Caco-2 (cell line): ENCODE results near the gene CABLES2. TPM values are rescaled to one million over a fixed set of nuclear protein-coding genes. Genes with fewer than 3 reads are reported as not detected.
A peak's percentile ranks its signal among the peaks of the same experiment; 100 is the strongest.

Experiments used
- BruUV-seq: library from RNA; stranded (reverse); fragments of 400-500 nt; replicated peaks from 2 replicates; lab custom pipeline; 2021; lab: Mats Ljungman, UMichigan
- CTCF ChIA-PET: fragments of 300-600 bp; sonication (Branson Sonifier 250); formaldehyde crosslinking; loops from one replicate; lab custom pipeline; 2022; ENCODE audit warnings: antibody characterized with exemption; lab: Charles Lee
- POLR2A ChIA-PET: fragments of 300-600 bp; sonication (Branson Sonifier 250); formaldehyde crosslinking; loops from one replicate; lab custom pipeline; 2022; ENCODE audit warnings: antibody characterized with exemption; lab: Charles Lee
- DNase-seq, 2 experiments: peaks; one replicate each; pipeline versions ENCODE4 v3.0.0 to v3.0.0-alpha.2; 2020 to 2022
- H3K27me3 ChIP-seq: replicated peaks from 2 replicates; pipeline ENCODE4 v1.6.0; 2011; ENCODE audit warnings: low read length; ENCODE audit not compliant: control insufficient read depth, insufficient read depth
- H3K36me3 ChIP-seq: 2 replicates; pipeline ENCODE4 v1.5.1; 2011; ENCODE audit warnings: low read length; ENCODE audit not compliant: control insufficient read depth, insufficient read depth
- H3K4me1 ChIP-seq: fragments of 250-450 bp; sonication (Bioruptor Pico); 2 replicates; pipeline ENCODE4 v1.5.1; 2020; ENCODE audit warnings: mild to moderate bottlenecking
- H3K4me3 ChIP-seq: 2 replicates; pipeline ENCODE4 v1.5.1; 2011; ENCODE audit warnings: low read depth, mild to moderate bottlenecking, control low read depth, low read length
- H3K9me3 ChIP-seq: fragments of 250-450 bp; sonication (Bioruptor Pico); 2 replicates; pipeline ENCODE4 v1.5.1; 2020; ENCODE audit warnings: mild to moderate bottlenecking, moderate library complexity
- H3K27ac Mint-ChIP-seq: one replicate; pipeline ENCODE4 v1.8.0; 2022; ENCODE audit warnings: mixed read lengths; ENCODE audit not compliant: unreplicated experiment
- H3K27me3 Mint-ChIP-seq: one replicate; pipeline ENCODE4 v1.8.0; 2022; ENCODE audit warnings: mixed read lengths; ENCODE audit not compliant: insufficient read depth, unreplicated experiment
- H3K36me3 Mint-ChIP-seq: one replicate; pipeline ENCODE4 v1.8.0; 2022; ENCODE audit warnings: mild to moderate bottlenecking, mixed read lengths; ENCODE audit not compliant: insufficient read depth, unreplicated experiment
- H3K4me1 Mint-ChIP-seq: one replicate; pipeline ENCODE4 v1.8.0; 2022; ENCODE audit warnings: low read depth, mixed read lengths; ENCODE audit not compliant: unreplicated experiment
- H3K4me3 Mint-ChIP-seq: one replicate; pipeline ENCODE4 v1.8.0; 2022; ENCODE audit warnings: mild to moderate bottlenecking, moderate library complexity, mixed read lengths; ENCODE audit not compliant: unreplicated experiment
- H3K9me3 Mint-ChIP-seq: one replicate; pipeline ENCODE4 v1.8.0; 2022; ENCODE audit warnings: mixed read lengths; ENCODE audit not compliant: unreplicated experiment
- CTCF ChIP-seq, 2 experiments: fragments of 200-600 bp in 1 of 2; IDR thresholded peaks; 1 replicate in 1 of 2; 2 replicates in 1 of 2; pipeline versions ENCODE4 v1.5.1 to v1.8.0; 2011 to 2022; ENCODE audit warnings: antibody characterized with exemption in 1 of 2, control low read depth in 1 of 2, inconsistent platforms in 1 of 2, low read depth in 1 of 2, low read length in 1 of 2, mild to moderate bottlenecking in 1 of 2, moderate library complexity in 1 of 2; ENCODE audit not compliant: insufficient read depth in 1 of 2, severe bottlenecking in 1 of 2, unreplicated experiment in 1 of 2
- intact Hi-C: fragments of 100-400 bp; cut with micrococcal nuclease; formaldehyde crosslinking; loops from one replicate; pipeline ENCODE4 v1.10.0; 2022; ENCODE audit not compliant: unreplicated experiment
- total RNA-seq: library from RNA; stranded (reverse); gene quantifications from 2 replicates; pipeline ENCODE4 v1.2.3, GENCODE V29; 2022

Gene CABLES2
- total RNA-seq, 1 experiment from 2014 or later: 36.4 TPM

GRCh38 chr20:62429455-62430310, 22.6 kb upstream of the CABLES2 start:
- H3K4me1 ChIP-seq: peaks cover 90% of the 10 kb centered on the region
- peaks cover 6% of the 10 kb centered on the region; the same call in 1 of the 2 replicates for H3K36me3 ChIP-seq
- ChIA-PET POLR2A (interaction anchor here (0.6 to 1.6 kb wide), 5 partner anchors 15 to 367 kb away, joined by 3 to 5 read pairs (median 4); partner anchors contain the start of gene MRGBP), CTCF (interaction anchor here (0.6 to 2.7 kb wide), 16 partner anchors 18 to 768 kb away, joined by 3 to 18 read pairs (median 5); no protein-coding TSS in a partner anchor)
- no peaks in the 10 kb centered on the region for H3K27me3 ChIP-seq
- H3K4me1 Mint-ChIP-seq: peaks cover 84% of the 10 kb centered on the region
- DNase-seq: peak in 1 of 2 experiments; percentile 32
- no peak overlapping the region for H3K4me3 ChIP-seq
- peak overlapping the region; percentile 69 for H3K4me3 Mint-ChIP-seq
- peak overlapping the region; percentile 88 for H3K27ac Mint-ChIP-seq
- no peaks in the 10 kb centered on the region for H3K9me3 Mint-ChIP-seq
- H3K27me3 Mint-ChIP-seq: no peaks in the 10 kb centered on the region
- TF ChIP-seq CTCF (IDR thresholded peaks at IDR 0.05; ENCODE audit: insufficient read depth in 1 of 2, low read depth in 1 of 2, low read length in 1 of 2, severe bottlenecking in 1 of 2, unreplicated experiment in 1 of 2): peak in 1 of 2 experiments; percentile 1
- H3K36me3 Mint-ChIP-seq: peaks cover 68% of the 10 kb centered on the region
- BruUV-seq: TSS peak; percentile 29
- intact Hi-C loops: loop anchor here (1.0 to 2.0 kb wide), 5 partner anchors 19 to 187 kb away; no protein-coding TSS in a partner anchor
- no peaks in the 10 kb centered on the region for H3K9me3 ChIP-seq

- DNase-seq: no peak
- Mint-ChIP-seq H3K9me3 (no peaks in the 10 kb centered on the region), H3K27me3 (no peaks in the 10 kb centered on the region), H3K4me1 (peaks cover 82% of the 10 kb centered on the region), H3K27ac (peak overlapping the region; percentile 88), H3K4me3 (peak overlapping the region; percentile 69), H3K36me3 (peaks cover 68% of the 10 kb centered on the region)
- no peak for TF ChIP-seq CTCF (IDR thresholded peaks at IDR 0.05; ENCODE audit: insufficient read depth in 1 of 2, low read depth in 1 of 2, low read length in 1 of 2, severe bottlenecking in 1 of 2, unreplicated experiment in 1 of 2)
- Histone ChIP-seq H3K4me1 (peaks cover 95% of the 10 kb centered on the region), H3K27me3 (no peaks in the 10 kb centered on the region), H3K4me3 (no peak overlapping the region), H3K36me3 (peaks cover 6% of the 10 kb centered on the region; the same call in 1 of the 2 replicates), H3K9me3 (no peaks in the 10 kb centered on the region)
- CTCF ChIA-PET: interaction anchor here (0.6 to 2.7 kb wide), 5 partner anchors 19 to 767 kb away, joined by 3 to 11 read pairs (median 5); no protein-coding TSS in a partner anchor
- POLR2A ChIA-PET: interaction anchor here (0.6 kb wide), 1 partner anchor 366 kb away, joined by 3 read pairs; no protein-coding TSS in a partner anchor
- intact Hi-C loops: no loop called here
- no TSS peak for BruUV-seq
Measured at GRCh38 chr20:62428396-62429295, 21.6 kb upstream of the CABLES2 start.
